Non-pigmented ciliary epithelial cell (primary cell): Measurements from ENCODE around the gene TUBE1.

Experiments
- DNase-seq: peaks from one replicate; pipeline ENCODE4 v3.0.0-alpha.2; 2010; ENCODE audit warnings: low read depth

Gene TUBE1

DNA sequence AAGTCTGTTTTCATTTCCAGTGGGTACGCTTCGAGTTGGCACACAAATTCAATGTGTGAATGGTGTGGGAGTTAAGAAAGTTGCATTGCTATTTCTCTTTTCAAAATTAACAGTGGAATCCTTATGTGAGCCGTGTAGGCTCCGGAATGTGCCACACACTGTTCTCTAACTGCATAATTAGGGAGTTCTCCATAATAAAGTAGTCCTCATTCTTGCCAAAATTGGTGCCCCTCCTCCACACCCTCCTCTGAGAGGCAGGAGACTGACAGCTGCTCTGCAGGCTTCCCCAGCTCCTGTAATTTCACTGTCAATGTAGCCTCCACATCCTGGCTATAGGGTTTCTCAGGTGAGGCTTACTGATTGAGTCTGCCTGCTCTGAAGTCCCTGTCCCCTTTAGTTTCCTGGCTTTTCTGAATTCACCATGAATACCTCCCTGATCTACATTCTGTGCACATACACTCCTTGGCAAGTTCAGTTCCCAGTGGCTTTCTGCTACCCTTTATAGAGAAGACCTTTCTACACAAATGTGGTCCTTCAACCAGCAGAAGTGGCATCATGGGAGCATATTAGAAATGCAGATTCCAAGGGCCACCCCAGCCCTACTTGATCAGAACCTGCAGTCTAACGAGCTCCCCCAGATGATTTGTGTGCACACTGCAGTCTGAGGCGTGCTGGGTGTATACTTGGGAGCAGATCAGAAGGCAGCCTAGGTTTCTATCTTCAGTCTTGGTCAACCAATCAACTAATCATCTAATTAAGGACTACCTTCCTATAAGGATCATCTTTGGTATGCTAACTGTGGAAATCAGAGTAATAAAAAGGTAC is 53.3 kb downstream of the TUBE1 start:
- DNase-seq = no peak

DNA sequence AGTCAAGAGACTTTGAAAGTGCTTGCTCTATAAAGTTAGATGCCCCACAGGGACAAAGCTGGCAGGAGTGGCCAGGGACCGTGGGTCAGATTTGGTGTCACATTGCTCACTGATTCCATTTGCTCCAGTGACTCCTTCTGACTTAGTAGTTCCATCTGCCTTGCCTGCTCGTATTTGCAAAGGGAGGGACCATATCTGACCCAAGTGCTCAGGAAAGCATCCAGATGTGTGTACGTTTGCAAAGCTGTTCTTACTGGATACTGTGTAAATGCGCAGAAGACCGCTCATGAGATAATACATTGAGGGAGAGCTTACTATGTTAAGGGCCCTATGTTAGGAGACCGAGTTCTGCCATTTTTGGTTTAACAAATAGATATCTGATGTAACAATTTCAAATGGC is 54.6 kb downstream of the TUBE1 start:
- no peak for DNase-seq

DNA sequence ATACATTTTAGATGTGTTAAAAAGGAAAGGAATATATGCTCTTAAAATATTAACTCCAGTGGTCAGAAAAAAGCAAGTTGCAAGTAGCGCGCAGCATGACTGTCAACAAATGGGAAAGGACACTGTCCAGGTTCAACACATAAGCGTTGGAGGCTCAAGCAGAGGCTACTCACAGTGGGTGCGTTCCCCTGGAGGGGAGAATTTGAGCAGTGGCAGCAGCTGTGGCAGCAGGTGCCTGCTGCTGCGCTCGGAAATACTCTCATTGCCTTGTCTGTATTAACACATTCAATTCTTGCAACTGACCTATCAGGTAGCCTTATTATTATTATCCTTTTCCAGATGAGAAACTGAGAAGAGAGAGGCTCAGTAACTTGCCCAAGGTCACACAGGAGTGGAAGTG is 55.3 kb downstream of the TUBE1 start:
- no peak for DNase-seq

DNA sequence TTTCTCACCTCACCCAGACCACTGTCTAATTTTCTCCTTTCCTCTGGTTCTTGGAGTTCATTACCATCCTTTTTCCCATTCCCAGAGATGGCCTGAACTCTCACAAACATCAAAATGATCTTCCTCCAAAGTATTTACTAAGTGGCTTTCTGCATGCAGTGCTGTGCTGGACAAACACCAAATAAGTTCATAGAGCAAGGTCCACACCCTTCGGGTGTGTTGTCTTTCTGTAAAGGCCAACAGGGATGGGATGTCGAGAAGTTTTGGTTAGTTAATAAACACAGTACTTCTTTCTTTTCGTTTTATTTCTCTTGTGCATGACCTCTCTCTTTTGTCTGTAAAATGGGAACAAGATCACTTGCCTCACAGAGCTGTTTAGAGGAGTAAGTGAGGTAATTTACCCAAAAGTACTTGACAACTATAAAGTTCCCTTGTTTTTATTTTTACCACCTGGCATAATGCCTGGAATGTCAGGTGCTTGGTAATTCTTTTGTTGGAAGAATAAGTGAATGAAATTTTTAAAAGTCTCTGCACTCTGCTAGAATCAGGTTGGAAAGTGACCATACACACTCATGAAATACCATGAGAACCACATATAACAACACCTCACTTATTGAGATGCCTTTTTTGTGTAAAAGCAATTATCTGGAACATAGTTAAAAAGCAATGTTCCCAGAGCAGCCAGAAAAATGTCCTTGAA is 56.2 kb downstream of the TUBE1 start:
- no peak for DNase-seq

DNA sequence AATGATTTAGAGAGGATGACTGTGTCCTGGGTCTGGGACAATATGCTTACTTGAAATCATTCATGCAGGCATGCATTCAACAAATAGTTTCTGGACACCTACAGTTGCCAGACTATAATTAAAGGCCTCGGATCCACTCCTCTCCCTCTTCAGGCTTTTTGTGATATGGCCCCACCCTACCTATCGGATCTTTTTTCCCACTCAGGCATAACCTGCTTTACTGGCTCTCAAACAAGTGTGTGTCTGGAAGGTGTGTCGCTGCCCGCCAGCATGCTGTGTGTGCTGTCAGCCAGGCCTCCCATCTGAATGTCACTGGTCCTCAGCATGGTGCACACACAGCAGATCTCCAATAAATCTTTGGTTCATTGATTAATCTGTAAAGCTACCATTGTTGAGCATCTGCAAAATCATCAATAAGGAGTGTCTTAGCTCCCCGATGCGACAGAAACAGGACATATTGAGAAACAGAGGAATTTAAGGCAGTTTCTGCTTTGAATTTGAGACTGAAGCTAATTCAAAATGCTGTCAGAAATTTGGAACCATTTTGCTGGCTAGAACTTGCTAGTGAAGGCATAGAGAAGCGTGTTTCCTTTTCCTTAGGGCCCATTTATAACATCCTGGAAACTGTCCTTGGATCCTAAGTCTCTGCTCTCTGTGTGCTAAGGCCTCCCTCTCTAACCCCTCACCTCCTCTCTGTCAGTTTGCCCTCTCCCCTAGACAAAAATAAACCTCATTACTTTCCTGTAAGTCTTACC is 56.9 kb downstream of the TUBE1 start:
- DNase-seq = no peak

DNA sequence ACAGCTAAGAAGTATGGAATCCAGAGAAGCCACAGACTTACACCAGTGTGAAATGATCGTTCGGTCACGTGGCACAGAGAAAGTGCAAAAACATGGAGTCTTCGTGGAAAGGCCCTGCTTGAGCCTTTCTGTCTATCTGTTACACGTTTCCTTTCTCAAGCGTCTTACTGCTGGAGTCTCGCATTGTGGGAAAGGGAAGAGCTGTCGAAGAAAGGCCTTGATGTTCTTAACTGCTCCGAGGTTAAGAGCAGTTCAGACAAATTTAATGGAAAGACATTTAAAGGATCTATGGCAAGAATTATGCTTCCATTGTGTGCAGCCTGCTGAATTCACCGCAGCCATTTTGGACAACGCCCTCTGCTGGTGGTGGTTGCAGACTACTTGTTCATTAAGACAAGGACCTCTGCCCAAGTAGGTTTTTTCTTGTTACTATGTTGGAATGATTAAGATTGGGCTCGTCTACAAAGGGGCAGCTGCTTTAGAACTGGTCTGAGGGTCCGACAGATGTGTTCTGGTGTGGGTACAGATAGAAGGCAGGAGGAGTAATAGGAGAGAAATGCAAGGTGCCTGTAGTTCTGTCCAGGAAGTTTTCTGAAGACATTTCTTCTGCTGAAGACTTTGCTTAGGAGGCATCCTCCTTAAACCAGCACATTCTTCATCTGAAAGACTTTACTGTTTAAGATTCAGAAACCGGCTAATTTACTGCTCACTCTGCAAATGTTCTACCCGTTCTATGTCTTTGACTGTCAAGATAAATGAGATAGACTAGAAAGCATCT is 58.0 kb downstream of the TUBE1 start:
- no peak for DNase-seq

DNA sequence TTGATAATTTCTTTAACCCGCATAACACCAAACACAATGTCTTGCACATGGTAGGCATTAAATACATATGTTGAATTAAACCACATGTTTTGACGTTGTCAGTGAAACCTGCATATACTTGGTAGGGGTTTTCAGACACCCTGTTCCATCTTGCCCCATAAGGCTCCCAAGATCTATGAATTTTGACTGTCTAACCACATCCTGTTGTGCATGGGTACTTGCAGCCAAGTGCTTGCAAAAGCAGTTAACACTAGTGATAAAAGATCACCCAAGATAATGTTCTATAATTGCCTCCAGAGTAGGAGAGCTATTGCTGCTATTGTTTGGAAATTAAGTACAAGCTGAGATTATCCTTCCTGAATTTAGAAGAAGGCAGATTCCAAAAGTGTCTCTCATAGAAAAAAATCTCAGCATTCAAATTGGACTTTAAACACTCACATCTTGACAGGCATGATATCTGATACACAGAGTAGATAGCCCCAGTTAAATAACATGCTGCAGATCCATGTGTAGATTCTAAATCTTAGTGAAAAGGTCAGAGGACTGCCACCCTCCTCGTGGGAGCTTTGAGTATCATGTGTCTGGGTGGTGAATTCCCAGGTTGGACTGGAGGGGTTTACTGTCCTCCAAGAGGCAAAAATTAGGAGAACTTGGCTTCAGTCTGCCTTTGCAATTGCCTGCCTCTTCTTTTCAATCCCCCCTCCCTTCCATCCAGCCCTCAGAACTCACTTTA is 59.2 kb downstream of the TUBE1 start:
- DNase-seq = no peak

DNA sequence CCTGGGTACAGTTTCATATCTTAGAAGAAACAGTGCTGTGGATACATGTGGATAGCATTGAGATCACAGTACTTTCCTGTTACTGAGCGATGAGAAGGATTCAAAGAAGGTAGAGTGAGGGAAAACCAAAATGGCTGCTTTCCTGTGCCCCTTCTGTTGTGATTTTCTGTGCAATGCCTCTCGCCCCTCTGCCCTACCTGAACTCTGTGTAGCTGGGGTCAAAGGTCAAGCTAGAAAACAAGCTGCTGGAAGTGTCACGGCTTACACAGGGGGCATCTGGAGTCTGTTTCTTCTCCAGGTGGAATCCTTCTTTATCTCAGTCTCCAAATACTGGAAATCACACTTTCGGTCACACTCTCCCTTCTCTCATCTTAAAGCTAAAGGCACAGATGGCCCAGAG is 60.3 kb downstream of the TUBE1 start:
- DNase-seq = no peak

DNA sequence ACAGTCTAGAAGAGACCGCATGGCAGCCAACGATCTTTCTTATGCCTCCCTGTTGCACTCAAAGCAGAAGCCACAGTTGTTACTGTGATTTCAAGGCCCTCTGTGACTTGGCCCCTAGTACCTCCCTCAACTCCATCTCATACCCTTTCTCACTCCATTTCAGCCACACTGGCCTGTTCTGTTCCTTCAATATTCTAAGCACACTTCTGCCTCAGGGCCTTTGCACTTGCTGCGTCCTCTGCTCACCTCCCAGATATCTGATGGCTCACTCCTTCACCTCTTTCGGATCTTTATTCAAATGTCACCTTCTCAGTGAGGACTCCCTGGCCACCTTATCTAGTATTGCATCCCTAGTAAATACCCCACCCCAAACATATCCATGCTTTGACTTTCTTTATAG is 62.8 kb downstream of the TUBE1 start:
- no peak for DNase-seq

DNA sequence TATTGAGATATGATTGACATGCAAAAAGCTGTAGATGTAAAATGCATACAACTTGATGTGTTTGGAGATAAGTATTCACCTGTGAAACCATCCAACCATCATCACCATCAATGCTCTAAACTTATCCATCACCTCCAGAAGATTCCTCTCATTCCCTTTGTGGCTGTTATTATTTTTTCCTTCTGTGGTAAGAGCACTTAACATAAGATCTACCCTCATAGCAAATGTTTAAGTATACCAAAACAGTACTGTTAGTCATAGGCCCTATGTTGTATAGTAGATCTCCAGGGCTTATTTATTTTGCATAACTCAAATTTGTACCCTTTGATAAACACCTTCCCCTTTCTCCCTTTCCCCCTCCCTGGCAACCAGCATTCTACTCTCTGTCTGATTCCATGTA is 64.5 kb downstream of the TUBE1 start:
- no peak for DNase-seq

DNA sequence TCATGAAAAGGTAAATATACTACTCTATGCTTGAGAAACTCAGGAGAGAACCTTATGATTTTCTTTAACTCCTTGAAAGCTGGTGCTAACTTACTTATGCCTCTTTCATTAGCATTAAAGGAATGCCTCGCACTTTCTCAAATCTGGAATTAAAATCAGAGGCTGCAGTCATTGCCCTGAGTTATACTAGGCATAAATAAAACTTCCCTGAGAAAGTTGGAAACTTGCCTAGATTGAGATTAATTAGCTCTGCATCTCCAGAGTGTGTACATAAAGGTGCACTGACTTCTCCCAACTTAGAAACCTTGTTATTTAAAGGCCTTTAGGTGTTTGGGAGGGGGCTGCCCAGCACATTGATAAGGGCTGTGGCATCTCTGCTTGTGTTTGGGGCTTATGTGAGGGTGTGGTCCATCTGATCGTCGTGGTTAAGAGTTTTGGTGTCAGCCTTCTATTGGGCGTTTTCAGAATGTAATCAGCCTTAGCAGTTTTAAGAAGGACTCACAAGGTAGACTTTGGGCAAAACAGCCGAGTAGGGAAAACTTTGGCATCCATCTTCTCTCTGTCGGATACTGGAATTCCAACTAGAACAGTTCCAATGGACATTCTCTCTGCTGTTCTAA is 65.5 kb downstream of the TUBE1 start:
- no peak for DNase-seq
